Medulla oblongata (tissue), 1 donor: ENCODE measurements around the gene RAB6B.
A peak's percentile ranks its signal among the peaks of the same experiment; 100 is the strongest.

Source experiments
- DNase-seq: peaks from one replicate; pipeline ENCODE4 v3.0.0-alpha.2; 2015; ENCODE audit errors: extremely low spot score

RAB6B gene

GRCh38 chr3:133930341-133930933 lies 34.8 kb upstream of the RAB6B start:
- peak; percentile 66 for DNase-seq

- DNase-seq: no peak
These were observed 33.4 kb upstream of the RAB6B start for GRCh38 chr3:133928903-133929607.

- DNase-seq: no peak
These were observed 32.6 kb upstream of the RAB6B start for GRCh38 chr3:133928136-133928893.

DNA sequence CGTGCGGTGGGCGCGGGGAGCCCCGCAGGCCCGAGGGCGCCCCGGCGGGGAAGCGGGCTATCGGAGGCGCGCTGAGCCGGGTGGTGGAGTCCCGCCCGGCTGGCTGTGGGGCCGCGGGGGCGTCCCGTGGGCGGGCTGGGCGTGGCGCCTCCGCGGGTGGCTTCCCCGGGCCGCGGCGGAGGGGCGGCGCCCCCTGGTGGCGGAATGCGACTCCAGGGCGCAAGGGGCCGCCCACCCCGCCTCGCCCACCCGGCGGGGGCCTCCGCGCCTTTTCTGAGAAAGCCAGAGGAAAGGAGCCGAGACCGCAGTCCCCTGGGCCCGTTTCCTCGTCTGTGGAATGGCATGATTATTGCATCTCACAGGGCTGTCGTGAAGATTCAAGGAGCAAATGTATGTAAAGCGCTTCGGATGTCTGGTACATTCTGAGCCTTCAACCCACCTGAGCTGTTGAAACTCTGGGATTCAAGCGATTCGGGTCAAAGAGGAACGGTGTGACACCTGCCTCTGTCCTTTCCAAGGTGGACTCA lies 31.9 kb upstream of the RAB6B start:
- peak; percentile 47 for DNase-seq

GRCh38 chr3:133926736-133927539 lies 31.3 kb upstream of the RAB6B start:
- DNase-seq: no peak

- no peak for DNase-seq
These were observed 30.5 kb upstream of the RAB6B start for GRCh38 chr3:133925960-133926735.

DNA sequence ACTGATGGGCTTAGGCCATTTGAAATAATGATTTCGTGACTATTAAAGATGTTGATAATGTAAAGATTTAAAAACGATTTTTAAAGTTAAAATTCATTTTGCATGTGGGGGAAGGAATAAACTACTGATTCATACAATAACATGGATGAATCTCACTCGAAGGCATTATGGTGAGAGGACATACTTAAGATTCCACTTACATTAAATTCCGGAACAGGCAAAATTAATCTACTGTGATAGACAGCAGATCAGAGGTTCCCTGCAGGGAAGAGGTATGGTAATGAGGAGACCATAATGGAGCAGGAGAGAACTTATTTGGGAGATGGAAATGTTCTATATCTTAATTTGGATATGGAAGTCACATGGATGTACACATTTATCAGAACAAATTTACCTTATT lies 28.4 kb upstream of the RAB6B start:
- no peak for DNase-seq

DNA sequence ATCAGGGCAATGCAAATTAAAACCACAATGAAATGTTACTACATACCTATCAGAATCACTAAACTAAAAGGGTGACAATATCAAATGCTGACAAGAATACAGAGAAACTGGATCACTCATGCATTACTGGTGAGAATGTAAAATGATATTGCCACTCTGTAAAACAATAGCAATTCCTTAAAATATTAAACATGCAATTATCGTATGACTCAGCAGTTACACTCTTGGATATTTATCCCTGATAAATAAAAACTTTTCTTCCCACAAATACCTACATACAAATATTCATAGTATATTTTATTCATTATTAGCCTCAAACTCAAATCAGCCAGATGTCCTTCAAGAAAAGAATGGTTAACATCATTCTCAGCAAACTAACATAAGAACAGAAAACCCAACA lies 25.9 kb upstream of the RAB6B start:
- no peak for DNase-seq

- DNase-seq: no peak
These were observed 21.5 kb upstream of the RAB6B start for GRCh38 chr3:133917144-133917543.

DNA sequence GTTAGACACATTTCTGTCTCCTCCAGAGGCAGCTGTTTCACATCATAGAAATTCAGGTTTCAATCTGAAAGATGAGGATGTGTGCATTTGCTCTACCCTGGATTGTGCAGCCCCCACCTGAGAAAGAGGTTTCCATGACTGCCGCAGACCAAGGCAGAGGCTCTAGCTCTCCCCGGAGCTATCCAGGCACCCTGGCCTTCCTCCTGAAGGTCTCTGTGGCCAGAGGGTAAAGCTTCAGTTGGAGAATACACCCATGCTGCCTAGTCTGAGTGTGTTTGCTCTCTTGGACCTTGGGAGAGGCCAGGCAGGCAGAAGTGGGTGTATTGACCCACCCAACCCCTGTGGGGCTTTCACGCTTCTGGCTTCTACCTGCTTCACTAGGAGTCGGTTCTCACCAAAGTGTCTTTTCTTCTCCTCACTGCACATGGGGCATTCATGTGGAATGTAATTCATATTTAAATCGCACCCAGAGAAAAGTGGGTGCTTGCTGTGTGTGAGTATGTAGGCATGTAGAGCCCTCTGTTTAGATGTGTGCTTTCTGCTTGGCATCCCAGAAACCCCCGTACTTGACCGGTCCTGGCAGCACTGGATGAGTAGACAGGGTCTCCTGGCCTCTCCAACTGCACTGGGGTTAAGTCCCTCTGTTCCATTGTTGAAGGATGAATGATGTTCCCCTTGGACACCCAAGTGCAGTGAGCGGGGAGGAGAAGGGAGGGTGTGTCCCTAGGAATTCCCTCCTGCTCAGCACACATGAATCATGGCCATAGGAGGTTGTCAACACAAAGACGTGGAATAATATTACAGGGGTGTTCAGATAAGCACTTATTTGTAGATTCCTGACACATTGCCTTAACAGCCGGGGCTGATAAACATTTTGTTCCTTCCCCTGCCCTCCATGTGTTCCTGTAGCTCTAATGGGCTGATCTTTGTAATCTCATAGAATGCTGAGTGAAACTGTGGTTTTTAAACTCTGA lies 20.3 kb upstream of the RAB6B start:
- DNase-seq: no peak

DNA sequence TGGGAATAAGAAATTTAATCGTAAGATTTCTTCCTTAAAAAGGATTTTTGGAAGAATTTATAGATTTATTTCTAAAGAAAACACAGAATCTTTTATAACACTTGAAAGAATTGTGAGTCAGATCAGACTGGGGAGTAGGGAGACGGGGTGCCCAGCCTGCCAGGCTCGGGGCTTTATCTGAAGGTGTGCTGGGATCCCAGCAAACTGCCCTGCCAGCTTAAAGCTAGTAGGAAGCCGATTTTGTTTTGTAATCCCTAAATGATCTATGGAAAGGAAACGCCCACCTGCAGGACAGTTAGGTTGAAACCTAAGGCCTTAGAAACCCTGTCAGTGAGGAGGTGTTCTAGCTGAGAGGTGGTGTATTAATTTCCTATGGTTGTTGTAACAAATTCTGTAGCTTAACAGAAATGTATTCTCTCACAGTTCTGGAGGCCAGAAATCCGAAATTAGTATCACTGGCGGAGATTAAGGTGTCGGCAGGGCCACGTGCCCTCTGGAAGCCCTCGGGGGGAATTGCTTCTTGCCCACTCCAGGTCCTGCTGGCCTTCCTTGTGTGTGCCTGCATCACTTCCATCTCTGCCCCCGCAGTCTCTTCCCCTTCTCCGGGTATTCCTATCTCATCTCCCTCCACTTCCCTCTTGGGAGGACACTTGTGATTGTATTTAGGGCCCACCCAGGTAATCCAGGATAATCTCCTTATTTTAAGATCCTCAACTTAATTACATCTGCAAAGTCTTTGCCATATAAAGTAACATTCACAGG lies 19.3 kb upstream of the RAB6B start:
- DNase-seq: no peak

DNA sequence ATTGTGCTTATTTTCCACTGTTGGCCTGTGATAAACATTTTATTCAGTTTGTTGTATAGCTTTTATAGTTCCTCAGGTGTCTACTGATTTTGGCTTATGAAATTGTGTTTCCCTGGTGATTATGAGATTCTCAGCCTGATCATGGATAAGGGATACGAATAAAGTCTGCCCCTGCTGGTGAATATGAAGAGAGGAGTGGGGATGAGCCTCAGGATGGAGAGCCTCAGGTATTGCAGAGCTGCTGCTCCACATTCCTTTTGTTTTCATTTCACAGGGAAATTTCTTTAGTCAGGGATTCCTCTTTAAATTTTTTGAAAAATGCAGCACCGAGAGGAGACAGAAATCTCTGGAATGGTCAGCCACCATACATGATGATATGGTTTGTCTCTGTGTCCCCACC lies 14.7 kb upstream of the RAB6B start:
- no peak for DNase-seq

GRCh38 chr3:133905376-133905775 lies 9.7 kb upstream of the RAB6B start:
- no peak for DNase-seq

GRCh38 chr3:133901847-133902246 lies 6.2 kb upstream of the RAB6B start:
- no peak for DNase-seq

DNA sequence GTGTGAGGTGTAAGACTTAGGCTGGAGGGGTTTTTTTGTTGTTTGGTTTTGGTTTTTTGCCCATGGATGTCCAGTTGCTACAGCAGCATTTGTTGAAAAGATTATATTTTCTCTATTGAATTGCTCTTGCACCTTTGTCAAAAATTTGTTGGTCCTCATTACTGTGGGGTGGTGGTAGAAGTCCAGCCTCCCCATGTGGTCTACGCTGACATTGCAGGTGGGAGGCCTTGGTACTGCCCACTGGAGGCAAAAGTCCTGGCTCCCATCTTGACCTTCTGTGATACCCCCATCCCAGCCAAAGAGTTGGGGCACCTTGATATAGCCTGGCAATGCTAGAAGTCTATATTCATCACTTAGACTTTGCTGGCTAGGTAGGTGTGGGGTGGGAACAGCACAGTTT lies 5.4 kb upstream of the RAB6B start:
- DNase-seq: no peak

GRCh38 chr3:133899311-133899710 lies 3.6 kb upstream of the RAB6B start:
- no peak for DNase-seq

- no peak for DNase-seq
These were observed 1.9 kb upstream of the RAB6B start for GRCh38 chr3:133897547-133897946.

DNA sequence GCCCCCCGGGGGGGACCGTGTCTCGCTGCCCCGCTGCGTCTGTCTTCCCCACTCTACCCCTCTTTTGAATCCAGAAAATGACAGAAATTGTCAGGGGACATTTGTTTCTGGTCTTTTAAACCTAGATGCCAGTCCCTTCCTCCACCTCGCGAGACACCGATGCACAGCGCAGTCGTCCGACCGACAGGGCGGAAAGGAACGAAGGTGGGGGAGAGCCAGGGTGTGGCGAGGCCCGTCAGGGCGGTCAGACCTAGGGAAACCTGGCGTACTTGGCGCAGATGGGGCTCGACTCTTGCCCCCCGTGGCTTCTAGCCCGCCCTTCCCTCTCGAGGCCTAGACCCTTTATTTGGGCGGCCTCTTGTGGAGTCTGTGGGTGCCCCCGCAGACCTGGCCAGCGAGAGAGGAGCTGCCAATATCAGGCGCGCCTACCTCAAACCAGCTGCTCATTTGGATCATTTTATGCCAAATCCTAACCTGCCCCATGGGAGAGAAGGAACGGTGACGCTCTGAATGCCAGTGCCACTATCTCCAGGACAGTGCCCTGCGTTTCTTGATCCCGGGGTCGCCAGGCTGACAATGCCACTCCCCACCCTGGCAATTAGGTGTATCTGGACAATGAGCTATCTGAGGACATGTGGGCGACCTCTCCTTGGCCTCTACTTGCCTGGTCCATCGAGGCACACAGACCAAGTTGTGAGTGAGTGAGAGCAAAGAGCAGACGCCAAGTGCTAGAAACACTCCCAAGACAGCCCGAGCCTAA lies 500 bp upstream of the RAB6B start:
- DNase-seq: peak; percentile 33
